ENCODE results near the gene COL27A1.

Gene COL27A1

DNA sequence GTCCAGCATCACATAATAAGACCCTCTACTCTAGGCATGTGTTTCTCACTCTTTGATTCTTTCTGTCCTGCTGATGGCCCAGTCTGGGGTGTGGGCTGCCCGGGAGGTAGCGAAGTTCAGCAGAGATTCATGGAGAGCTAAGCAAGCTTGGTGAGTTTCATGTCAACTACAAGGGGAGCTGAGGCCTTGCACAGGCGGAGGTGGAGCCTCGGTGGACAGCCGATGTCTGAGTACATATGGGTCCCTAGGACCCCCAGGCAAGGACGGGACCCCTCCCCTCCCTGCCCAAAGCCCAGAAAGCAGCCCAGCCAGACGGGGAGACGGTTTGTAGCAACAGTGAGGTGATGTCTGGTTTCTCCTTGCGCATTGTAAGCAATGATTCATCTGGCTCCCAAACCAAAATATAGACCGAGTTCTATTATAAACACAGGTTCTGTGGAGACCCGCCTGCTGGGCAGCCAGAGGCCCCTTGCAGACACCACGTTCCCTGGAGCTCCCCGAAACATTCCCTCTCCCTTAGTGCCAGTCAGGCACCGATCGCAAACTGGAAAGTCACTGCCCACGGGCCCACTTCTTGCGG is 45.5 kb downstream of the COL27A1 start:
- no peaks in the 10 kb centered on the region for H3K9me3 ChIP-seq (ENCODE audit: insufficient read depth, low read length)
- no peak overlapping the region for H3K9ac ChIP-seq (ENCODE audit: insufficient read length, low read depth)
- no peaks in the 10 kb centered on the region for H3K27me3 ChIP-seq (ENCODE audit: insufficient read depth, insufficient read length)
- no peak for DNase-seq (ENCODE audit: low read depth, low spot score)
- no peak for TF ChIP-seq YY1 (IDR thresholded peaks at IDR 0.05; ENCODE audit: insufficient read depth, insufficient read length)
- TF ChIP-seq ZNF274 (IDR thresholded peaks at IDR 0.05; ENCODE audit: low read depth, low read length): no peak
- no peak for TF ChIP-seq SUZ12 (IDR thresholded peaks at IDR 0.05; ENCODE audit: extremely low read depth, insufficient read depth, insufficient read length)
- H3K36me3 ChIP-seq (ENCODE audit: insufficient read depth, insufficient read length, low read length): peaks cover 94% of the 10 kb centered on the region
- H3K4me1 ChIP-seq (ENCODE audit: insufficient read depth, insufficient read length): peaks cover 7% of the 10 kb centered on the region
- H3K4me3 ChIP-seq (ENCODE audit: insufficient read length, low read depth): no peak overlapping the region

DNA sequence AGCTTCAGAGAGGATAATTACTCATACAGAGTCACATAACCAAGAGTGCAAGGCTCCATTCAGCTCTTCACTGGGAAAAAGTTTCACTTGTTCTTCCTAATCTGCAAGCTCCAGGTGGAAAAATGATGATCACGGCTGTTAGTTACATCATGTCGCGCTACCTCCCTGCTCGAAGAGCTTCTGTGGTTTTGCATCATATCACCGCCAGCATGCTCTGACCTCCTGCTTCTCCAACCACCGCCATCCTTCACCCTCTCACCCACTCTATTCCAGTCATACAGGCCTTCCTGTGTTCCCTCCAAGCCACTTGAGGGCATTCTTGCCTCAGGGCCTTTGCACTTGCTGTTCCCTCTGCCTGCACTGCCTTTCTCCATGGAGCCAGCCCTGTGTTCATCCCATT is 47.1 kb downstream of the COL27A1 start:
- Histone ChIP-seq H3K9me3 (ENCODE audit: insufficient read depth, low read length) (no peaks in the 10 kb centered on the region), H3K4me1 (ENCODE audit: insufficient read depth, insufficient read length) (peaks cover 21% of the 10 kb centered on the region), H3K36me3 (ENCODE audit: insufficient read depth, insufficient read length, low read length) (peaks cover 90% of the 10 kb centered on the region), H3K4me3 (ENCODE audit: insufficient read length, low read depth) (no peak overlapping the region), H3K27me3 (ENCODE audit: insufficient read depth, insufficient read length) (no peaks in the 10 kb centered on the region), H3K9ac (ENCODE audit: insufficient read length, low read depth) (no peak overlapping the region)
- TF ChIP-seq SUZ12 (IDR thresholded peaks at IDR 0.05; ENCODE audit: extremely low read depth, insufficient read depth, insufficient read length) (no peak), ZNF274 (IDR thresholded peaks at IDR 0.05; ENCODE audit: low read depth, low read length) (no peak), YY1 (IDR thresholded peaks at IDR 0.05; ENCODE audit: insufficient read depth, insufficient read length) (no peak)
- DNase-seq (ENCODE audit: low read depth, low spot score): no peak

DNA sequence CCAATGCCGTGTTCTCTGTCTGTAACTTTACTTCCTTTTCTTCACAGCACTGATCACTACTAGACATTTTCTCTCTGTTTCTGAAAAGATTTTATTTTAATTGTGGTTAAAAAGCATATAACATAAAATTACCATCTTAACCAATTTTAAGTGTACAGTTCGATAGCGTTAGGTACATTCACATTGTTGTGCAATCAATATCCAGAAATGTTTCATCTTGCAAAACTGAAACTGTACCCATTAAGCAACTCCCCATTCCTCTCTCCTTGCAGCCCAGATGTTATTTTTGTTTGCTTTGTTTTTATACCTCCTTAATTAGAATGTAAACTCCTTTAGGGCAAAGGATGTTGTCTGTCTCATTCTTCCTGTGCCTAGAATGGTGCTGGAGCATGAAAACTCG is 47.5 kb downstream of the COL27A1 start:
- H3K27me3 ChIP-seq (ENCODE audit: insufficient read depth, insufficient read length): no peaks in the 10 kb centered on the region
- peaks cover 17% of the 10 kb centered on the region for H3K4me1 ChIP-seq (ENCODE audit: insufficient read depth, insufficient read length)
- DNase-seq (ENCODE audit: low read depth, low spot score): no peak
- no peaks in the 10 kb centered on the region for H3K9me3 ChIP-seq (ENCODE audit: insufficient read depth, low read length)
- no peak for TF ChIP-seq YY1 (IDR thresholded peaks at IDR 0.05; ENCODE audit: insufficient read depth, insufficient read length)
- no peak for TF ChIP-seq SUZ12 (IDR thresholded peaks at IDR 0.05; ENCODE audit: extremely low read depth, insufficient read depth, insufficient read length)
- TF ChIP-seq ZNF274 (IDR thresholded peaks at IDR 0.05; ENCODE audit: low read depth, low read length): no peak
- H3K9ac ChIP-seq (ENCODE audit: insufficient read length, low read depth): no peak overlapping the region
- H3K4me3 ChIP-seq (ENCODE audit: insufficient read length, low read depth): no peak overlapping the region
- H3K36me3 ChIP-seq (ENCODE audit: insufficient read depth, insufficient read length, low read length): peaks cover 87% of the 10 kb centered on the region

DNA sequence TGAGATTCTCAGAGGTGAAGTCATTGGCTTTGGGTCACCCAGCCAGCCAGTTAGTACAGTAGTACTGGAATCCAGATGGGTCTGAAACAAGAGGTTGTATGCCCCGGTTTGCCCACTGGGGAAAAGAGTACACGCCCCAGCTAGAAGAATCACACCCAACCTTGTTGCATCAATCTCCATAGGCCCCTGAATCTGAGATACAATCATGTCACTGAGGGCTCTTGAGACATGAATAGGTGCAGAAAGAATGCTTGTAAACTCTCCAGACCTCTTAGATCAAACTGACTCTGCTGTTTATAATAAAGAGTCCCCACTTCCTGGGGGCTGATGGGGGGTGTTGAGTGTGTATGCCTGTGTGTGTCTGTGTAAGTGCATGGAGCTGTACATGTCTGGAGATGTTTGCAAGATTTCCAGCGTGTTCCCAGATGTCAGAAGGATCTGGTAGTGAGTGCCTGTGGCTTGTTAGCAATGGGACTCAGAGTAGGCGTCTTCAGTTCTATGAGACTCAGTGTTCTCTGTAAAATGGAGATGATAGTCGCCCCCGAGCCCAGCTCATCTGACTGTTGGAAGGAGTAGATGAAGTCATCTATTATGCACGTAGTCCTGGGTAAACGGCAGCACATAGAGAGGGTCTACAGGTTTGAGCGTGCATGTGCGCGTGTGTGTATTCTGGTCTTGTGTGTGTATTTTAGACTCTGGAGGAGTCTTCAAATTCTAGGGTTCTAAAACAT is 48.2 kb downstream of the COL27A1 start:
- no peak overlapping the region for H3K4me3 ChIP-seq (ENCODE audit: insufficient read length, low read depth)
- H3K9me3 ChIP-seq (ENCODE audit: insufficient read depth, low read length): no peaks in the 10 kb centered on the region
- DNase-seq (ENCODE audit: low read depth, low spot score): no peak
- H3K36me3 ChIP-seq (ENCODE audit: insufficient read depth, insufficient read length, low read length): peaks cover 84% of the 10 kb centered on the region
- H3K27me3 ChIP-seq (ENCODE audit: insufficient read depth, insufficient read length): no peaks in the 10 kb centered on the region
- H3K9ac ChIP-seq (ENCODE audit: insufficient read length, low read depth): no peak overlapping the region
- H3K4me1 ChIP-seq (ENCODE audit: insufficient read depth, insufficient read length): peaks cover 17% of the 10 kb centered on the region
- TF ChIP-seq YY1 (IDR thresholded peaks at IDR 0.05; ENCODE audit: insufficient read depth, insufficient read length) (no peak), SUZ12 (IDR thresholded peaks at IDR 0.05; ENCODE audit: extremely low read depth, insufficient read depth, insufficient read length) (no peak), ZNF274 (IDR thresholded peaks at IDR 0.05; ENCODE audit: low read depth, low read length) (no peak)

DNA sequence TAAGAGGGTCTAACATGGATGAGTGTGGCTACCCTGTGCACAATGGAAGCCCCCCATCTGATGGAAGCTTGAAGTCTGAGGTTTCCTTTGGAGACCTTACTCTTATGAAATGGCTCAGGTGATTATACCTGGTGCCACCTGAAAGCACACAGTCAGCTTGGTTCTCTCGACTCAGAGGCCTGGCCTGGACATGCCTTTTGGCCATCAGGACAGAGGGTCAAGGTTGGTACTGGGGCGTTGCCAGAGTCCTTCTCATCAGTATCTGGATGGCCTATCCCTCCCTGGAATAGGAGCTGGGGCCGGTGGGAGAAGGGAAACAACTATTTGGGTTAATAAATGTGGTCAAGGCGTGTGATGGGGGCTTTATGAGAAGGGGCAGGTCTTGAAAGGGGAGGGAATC is 48.9 kb downstream of the COL27A1 start:
- Histone ChIP-seq H3K36me3 (ENCODE audit: insufficient read depth, insufficient read length, low read length) (peaks cover 84% of the 10 kb centered on the region), H3K4me1 (ENCODE audit: insufficient read depth, insufficient read length) (peaks cover 17% of the 10 kb centered on the region), H3K9ac (ENCODE audit: insufficient read length, low read depth) (no peak overlapping the region), H3K27me3 (ENCODE audit: insufficient read depth, insufficient read length) (no peaks in the 10 kb centered on the region), H3K9me3 (ENCODE audit: insufficient read depth, low read length) (no peaks in the 10 kb centered on the region), H3K4me3 (ENCODE audit: insufficient read length, low read depth) (no peak overlapping the region)
- TF ChIP-seq YY1 (IDR thresholded peaks at IDR 0.05; ENCODE audit: insufficient read depth, insufficient read length) (no peak), SUZ12 (IDR thresholded peaks at IDR 0.05; ENCODE audit: extremely low read depth, insufficient read depth, insufficient read length) (no peak), ZNF274 (IDR thresholded peaks at IDR 0.05; ENCODE audit: low read depth, low read length) (no peak)
- DNase-seq (ENCODE audit: low read depth, low spot score): no peak

DNA sequence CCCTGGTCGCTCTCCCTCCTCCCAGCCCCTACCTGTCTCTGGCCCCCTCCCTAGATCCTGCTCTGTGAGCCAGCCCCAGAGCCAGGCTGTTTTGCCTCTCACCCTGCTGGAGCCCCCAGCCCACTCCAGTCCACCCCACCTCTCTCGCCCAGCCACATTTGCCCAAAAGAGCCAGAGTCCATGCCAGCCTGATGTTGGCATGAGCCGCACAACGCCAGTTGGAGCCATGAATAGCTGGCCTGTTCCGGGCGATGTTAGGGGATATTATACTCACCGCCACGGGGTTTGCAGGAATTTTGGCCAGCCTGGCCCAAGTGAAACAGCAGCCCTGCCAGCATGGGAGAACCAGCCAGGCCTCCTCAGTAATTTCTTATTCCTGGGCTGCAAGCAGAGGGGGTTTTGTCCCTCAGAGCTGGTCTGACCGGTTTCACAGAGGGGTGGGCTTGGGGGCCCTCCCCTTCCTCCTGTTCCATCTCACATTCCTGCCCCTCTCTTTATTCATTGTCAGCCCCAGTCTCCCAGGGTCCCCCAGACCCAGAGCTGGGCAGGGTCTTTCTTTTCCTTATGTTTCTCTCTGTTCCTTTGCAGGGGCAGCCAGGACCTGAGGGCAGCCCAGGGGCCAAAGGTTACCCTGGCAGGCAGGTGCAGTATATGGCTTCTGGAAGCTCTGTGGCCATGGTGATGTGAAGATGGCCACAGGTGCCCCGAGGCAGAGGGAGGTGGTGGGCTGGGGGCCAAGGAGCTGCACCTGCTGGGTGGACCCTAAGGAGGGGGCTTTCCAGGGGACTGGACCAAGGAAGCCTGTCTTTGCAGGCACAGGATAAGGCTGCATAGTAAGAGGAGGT is 50.1 kb downstream of the COL27A1 start:
- Histone ChIP-seq H3K27me3 (ENCODE audit: insufficient read depth, insufficient read length) (no peaks in the 10 kb centered on the region), H3K4me3 (ENCODE audit: insufficient read length, low read depth) (no peak overlapping the region), H3K36me3 (ENCODE audit: insufficient read depth, insufficient read length, low read length) (peaks cover 87% of the 10 kb centered on the region), H3K9ac (ENCODE audit: insufficient read length, low read depth) (no peak overlapping the region), H3K4me1 (ENCODE audit: insufficient read depth, insufficient read length) (peaks cover 17% of the 10 kb centered on the region), H3K9me3 (ENCODE audit: insufficient read depth, low read length) (no peaks in the 10 kb centered on the region)
- no peak for DNase-seq (ENCODE audit: low read depth, low spot score)
- TF ChIP-seq ZNF274 (IDR thresholded peaks at IDR 0.05; ENCODE audit: low read depth, low read length) (no peak), YY1 (IDR thresholded peaks at IDR 0.05; ENCODE audit: insufficient read depth, insufficient read length) (no peak), SUZ12 (IDR thresholded peaks at IDR 0.05; ENCODE audit: extremely low read depth, insufficient read depth, insufficient read length) (no peak)

Data from NT2/D1 (cell line).